Right atrium auricular region (tissue), 2 donors: Measurements from ENCODE around the gene ACKR3. TPM values are rescaled to one million over a fixed set of nuclear protein-coding genes. Genes with fewer than 3 reads are reported as not detected.

Source experiments
- DNase-seq: peaks from one replicate; pipeline ENCODE4 v3.0.0-alpha.2; 2019; ENCODE audit warnings: low spot score
- H3K27ac ChIP-seq, 2 donors: fragments of 200-600 bp; sonication (generic); 1 replicate in 1 of 2; 2 replicates in 1 of 2; pipeline ENCODE4 v1.5.1; 2016 to 2019
- H3K27me3 ChIP-seq, 2 donors: fragments of 200-600 bp; sonication (generic); one replicate each; pipeline versions ENCODE4 v1.5.1 to v1.6.0; 2017 to 2019
- H3K36me3 ChIP-seq: fragments of 200-600 bp; sonication (generic); one replicate; pipeline ENCODE4 v1.5.1; 2016
- H3K4me1 ChIP-seq, 2 donors: fragments of 200-600 bp; sonication (generic); one replicate each; pipeline versions ENCODE4 v1.5.1 to v1.6.0; 2017 to 2019
- H3K4me3 ChIP-seq, 2 donors: fragments of 200-600 bp; sonication (generic); 1 replicate in 1 of 2; 2 replicates in 1 of 2; pipeline ENCODE4 v1.5.1; 2017 to 2019; ENCODE audit warnings: mild to moderate bottlenecking in 1 of 2, moderate library complexity in 1 of 2
- H3K9me3 ChIP-seq, 2 donors: fragments of 200-600 bp; sonication (generic); one replicate each; pipeline ENCODE4 v1.5.1; 2019
- total RNA-seq, 2 donors: library from RNA; depleted of rRNA; stranded (reverse); fragments of >200 nt; gene quantifications; one replicate each; pipeline ENCODE4 v1.1.0, GENCODE V29; 2016
- TF ChIP-seq, protein P1 (sequence below), 2 donors: fragments of 200-600 bp; sonication (generic); IDR thresholded peaks; one replicate each; pipeline ENCODE4 v1.5.1; 2019; ENCODE audit warnings: antibody characterized with exemption in 2 of 2

Gene ACKR3
- total RNA-seq, 2 donors from 2014 or later, result 49.7 to 60.5 TPM

DNA sequence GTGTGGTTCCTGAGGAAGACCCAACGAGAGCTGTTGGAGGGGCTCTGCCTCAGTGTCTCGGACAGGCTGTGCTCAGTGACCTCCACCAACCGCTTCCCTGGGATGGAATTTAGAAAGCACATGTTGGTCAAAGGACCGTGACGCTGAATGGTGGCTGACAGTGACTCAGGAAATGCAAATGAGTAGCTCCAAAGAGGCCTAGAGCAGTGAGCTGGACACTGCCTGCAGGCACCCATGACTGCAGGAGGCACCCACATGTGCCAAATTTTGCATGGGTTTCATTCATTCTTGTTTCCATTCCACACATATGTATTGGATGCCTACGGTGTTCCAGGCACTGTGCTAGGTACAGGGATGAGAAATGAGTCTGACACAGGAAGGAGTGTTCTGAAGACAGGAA is 46.4 kb downstream of the ACKR3 start:
- H3K27me3 ChIP-seq, result no peaks in the 10 kb centered on the region
- H3K36me3 ChIP-seq, result no peaks in the 10 kb centered on the region
- TF ChIP-seq, protein P1, sequence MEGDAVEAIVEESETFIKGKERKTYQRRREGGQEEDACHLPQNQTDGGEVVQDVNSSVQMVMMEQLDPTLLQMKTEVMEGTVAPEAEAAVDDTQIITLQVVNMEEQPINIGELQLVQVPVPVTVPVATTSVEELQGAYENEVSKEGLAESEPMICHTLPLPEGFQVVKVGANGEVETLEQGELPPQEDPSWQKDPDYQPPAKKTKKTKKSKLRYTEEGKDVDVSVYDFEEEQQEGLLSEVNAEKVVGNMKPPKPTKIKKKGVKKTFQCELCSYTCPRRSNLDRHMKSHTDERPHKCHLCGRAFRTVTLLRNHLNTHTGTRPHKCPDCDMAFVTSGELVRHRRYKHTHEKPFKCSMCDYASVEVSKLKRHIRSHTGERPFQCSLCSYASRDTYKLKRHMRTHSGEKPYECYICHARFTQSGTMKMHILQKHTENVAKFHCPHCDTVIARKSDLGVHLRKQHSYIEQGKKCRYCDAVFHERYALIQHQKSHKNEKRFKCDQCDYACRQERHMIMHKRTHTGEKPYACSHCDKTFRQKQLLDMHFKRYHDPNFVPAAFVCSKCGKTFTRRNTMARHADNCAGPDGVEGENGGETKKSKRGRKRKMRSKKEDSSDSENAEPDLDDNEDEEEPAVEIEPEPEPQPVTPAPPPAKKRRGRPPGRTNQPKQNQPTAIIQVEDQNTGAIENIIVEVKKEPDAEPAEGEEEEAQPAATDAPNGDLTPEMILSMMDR (IDR thresholded peaks at IDR 0.05), result no peak
- H3K9me3 ChIP-seq, result no peaks in the 10 kb centered on the region
- H3K4me1 ChIP-seq, result no peaks in the 10 kb centered on the region
- H3K27ac ChIP-seq, result no peak overlapping the region
- no peak overlapping the region for H3K4me3 ChIP-seq
- no peak for DNase-seq

DNA sequence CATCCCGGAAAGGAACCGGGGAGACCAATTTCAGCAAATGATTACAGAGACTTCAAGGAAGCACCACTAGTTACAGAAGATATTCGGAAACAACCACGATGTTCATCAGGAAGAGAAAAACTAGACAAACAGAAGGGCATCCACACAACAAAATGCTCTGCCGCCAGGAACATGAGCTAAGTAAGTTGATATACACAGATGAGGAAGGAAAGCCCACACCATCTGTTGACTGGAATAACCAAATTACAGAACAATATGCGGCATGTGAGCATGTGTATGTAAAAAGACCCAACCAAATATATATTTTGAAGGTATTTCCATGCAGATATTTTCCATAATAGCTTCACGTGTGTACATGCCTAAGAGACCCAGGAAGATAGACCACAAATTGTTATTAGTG is 47.0 kb downstream of the ACKR3 start:
- H3K4me3 ChIP-seq, result no peak overlapping the region

DNA sequence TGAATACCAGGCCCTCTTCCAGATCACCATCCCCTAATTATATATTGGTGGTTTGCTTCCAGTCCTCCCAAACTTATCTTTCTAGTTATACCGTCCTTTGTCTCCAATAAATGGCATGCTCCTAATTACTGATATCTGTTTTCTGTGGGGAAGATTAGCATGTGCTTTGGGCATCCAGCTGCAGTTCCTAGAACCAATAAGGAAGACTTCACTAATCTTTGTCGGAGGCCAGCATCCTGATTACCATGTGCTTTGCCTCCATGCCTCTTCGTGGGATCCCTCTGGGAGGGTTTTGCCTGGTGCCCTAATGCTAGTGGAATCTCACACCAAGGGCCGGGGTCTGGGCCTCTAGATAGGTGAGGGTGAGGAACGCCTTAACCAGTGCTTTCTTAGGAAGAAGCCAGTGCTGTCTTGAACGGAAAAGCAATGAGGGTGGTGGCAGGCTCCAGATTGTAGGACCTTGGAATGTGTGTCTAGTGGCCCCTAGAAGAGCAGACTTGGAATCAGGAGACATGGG is 47.7 kb downstream of the ACKR3 start:
- Histone ChIP-seq H3K36me3 (no peaks in the 10 kb centered on the region), H3K9me3 (no peaks in the 10 kb centered on the region), H3K27me3 (no peaks in the 10 kb centered on the region), H3K4me3 (no peak overlapping the region), H3K4me1 (no peaks in the 10 kb centered on the region), H3K27ac (no peak overlapping the region)
- TF ChIP-seq, protein P1 (IDR thresholded peaks at IDR 0.05), result no peak
- DNase-seq, result no peak

More for the DNA sequence above, 47.0 kb downstream of the ACKR3 start:
- TF ChIP-seq, protein P1 (IDR thresholded peaks at IDR 0.05), result no peak
- DNase-seq, result no peak
- Histone ChIP-seq H3K9me3 (no peaks in the 10 kb centered on the region), H3K27ac (no peak overlapping the region), H3K4me1 (no peaks in the 10 kb centered on the region), H3K36me3 (no peaks in the 10 kb centered on the region), H3K27me3 (no peaks in the 10 kb centered on the region)

DNA sequence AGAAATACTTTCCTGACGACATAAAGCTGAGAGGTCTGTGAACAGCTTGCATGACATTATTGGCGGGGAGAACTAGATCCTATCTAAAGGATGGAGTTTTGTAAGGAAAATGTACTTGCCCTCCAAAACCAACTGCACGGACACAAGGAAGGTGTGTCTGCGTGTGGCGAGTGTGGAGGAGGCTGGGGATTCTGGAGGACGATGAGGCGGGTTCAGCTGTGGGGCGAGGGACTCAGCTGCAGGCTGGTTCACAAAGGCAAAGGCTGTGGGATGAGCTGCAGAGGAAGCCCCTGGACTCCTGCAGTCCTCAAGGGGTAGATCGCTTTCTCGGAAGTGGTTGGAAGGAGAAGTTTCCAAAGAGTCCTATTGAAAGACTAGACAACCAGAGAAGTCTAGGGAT is 48.2 kb downstream of the ACKR3 start:
- no peaks in the 10 kb centered on the region for H3K9me3 ChIP-seq
- H3K27ac ChIP-seq, result no peak overlapping the region
- H3K4me3 ChIP-seq, result no peak overlapping the region
- H3K36me3 ChIP-seq, result no peaks in the 10 kb centered on the region
- DNase-seq, result no peak
- H3K27me3 ChIP-seq, result no peaks in the 10 kb centered on the region
- TF ChIP-seq, protein P1 (IDR thresholded peaks at IDR 0.05), result no peak
- no peaks in the 10 kb centered on the region for H3K4me1 ChIP-seq

DNA sequence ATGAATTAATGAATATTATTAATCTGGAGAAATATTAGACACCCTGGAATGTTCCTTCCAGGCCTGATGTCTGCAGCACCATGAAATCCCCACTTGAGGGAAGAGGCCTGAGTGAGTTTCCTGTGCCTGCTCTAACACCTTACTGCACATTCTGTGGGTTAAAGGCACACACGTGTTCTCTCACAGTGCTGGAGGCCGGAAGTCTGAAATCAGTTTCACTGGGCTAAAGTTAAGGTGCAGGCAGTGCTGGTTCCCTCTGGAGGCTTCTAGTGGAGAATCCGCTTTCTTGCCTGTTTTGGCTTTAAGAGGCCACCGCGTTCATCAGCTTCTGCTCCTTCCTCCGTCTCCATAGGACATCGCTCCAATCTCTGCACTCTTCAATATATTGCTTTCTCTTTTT is 48.7 kb downstream of the ACKR3 start:
- Histone ChIP-seq H3K27ac (no peak overlapping the region), H3K4me1 (no peaks in the 10 kb centered on the region), H3K36me3 (no peaks in the 10 kb centered on the region), H3K27me3 (no peaks in the 10 kb centered on the region), H3K4me3 (no peak overlapping the region), H3K9me3 (no peaks in the 10 kb centered on the region)
- no peak for DNase-seq
- TF ChIP-seq, protein P1 (IDR thresholded peaks at IDR 0.05), result no peak

DNA sequence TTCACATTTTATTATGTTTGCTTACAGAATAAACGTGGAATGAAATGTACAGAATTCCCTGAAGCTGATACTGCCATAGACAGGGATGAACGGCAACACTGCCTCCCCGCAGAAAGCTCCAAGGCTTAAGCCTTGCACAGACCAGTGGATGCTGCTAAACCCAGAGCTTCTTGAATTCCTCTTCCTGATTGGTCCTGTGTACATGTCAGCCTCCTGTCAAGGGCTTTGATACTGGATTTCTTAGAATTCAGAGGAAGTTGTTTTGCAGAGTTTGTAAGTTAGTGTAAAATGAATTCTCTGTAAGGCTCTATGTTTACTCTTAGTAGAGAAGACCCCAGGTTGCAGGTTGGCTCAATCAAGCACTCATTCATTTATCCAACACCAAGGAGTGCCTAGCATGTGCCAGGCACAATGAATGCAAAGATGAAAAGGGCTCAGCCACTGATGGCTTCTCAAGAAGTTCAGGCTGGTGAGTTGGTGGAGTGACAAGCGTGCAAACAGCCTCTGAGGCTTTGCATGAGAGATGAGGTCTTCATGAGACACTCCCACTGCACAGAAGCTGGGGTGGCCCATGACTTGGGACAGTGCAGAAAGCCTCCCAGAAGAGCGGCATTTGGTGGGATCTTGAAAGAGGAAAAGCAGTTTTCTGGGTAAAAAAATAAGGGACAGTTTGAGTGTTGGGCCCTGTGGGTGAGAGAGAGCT is 50.4 kb downstream of the ACKR3 start:
- H3K27ac ChIP-seq, result no peak overlapping the region
- no peaks in the 10 kb centered on the region for H3K36me3 ChIP-seq
- no peak overlapping the region for H3K4me3 ChIP-seq
- TF ChIP-seq, protein P1 (IDR thresholded peaks at IDR 0.05), result no peak
- no peaks in the 10 kb centered on the region for H3K9me3 ChIP-seq
- no peaks in the 10 kb centered on the region for H3K4me1 ChIP-seq
- no peak for DNase-seq
- H3K27me3 ChIP-seq, result no peaks in the 10 kb centered on the region
